Endothelial cell of umbilical vein (primary cell): ENCODE measurements around the gene GDNF. TPM values are rescaled to one million over a fixed set of nuclear protein-coding genes. Genes with fewer than 3 reads are reported as not detected.

Source experiments
- BruUV-seq: library from RNA; stranded (reverse); fragments of 400-500 nt; replicated peaks from 2 replicates; lab custom pipeline; 2021; lab: Mats Ljungman, UMichigan
- CTCF ChIA-PET: fragments of 300-600, 350-600 bp; sonication (Branson Sonifier 250); formaldehyde crosslinking; loops from one replicate; lab custom pipeline; 2021; ENCODE audit warnings: antibody characterized with exemption, inconsistent platforms; lab: Charles Lee
- POLR2A ChIA-PET: fragments of 300-600, 350-600 bp; sonication (Branson Sonifier 250); formaldehyde crosslinking; loops from one replicate; lab custom pipeline; 2021; ENCODE audit warnings: antibody characterized with exemption, inconsistent platforms; lab: Charles Lee
- DNase-seq: peaks from one replicate; pipeline ENCODE4 v3.0.0-alpha.2; 2011; ENCODE audit warnings: low read depth, low spot score
- FAIRE-seq: peaks from 2 replicates; lab custom pipeline; 2011; peaks lifted over from hg19 to GRCh38; lab: Jason Lieb, UNC
- H2AFZ ChIP-seq: 2 replicates; pipeline ENCODE4 v1.6.0; 2012; ENCODE audit warnings: low read depth, low read length, control low read depth, inconsistent platforms
- H3K27ac ChIP-seq: 2 replicates; pipeline ENCODE4 v1.5.1; 2011; ENCODE audit warnings: low read depth, mild to moderate bottlenecking, control low read depth, low read length, moderate library complexity; ENCODE audit not compliant: insufficient read depth
- H3K27me3 ChIP-seq, 2 experiments: 2 replicates each; pipeline versions ENCODE4 v1.6.0 to v1.6.1; 2011; ENCODE audit warnings: low read length in 2 of 2, mixed read lengths in 1 of 2; ENCODE audit not compliant: control insufficient read depth in 2 of 2, insufficient read depth in 2 of 2
- H3K36me3 ChIP-seq, 2 experiments: 2 replicates in 1 of 2; 3 replicates in 1 of 2; pipeline ENCODE4 v1.5.1; 2011; ENCODE audit warnings: low read length in 2 of 2, mild to moderate bottlenecking in 1 of 2, moderate library complexity in 1 of 2; ENCODE audit not compliant: control insufficient read depth in 2 of 2, insufficient read depth in 2 of 2; ENCODE audit errors: extremely low read depth in 1 of 2
- H3K4me1 ChIP-seq: 3 replicates; pipeline ENCODE4 v1.5.1; 2011; ENCODE audit warnings: mild to moderate bottlenecking, low read length; ENCODE audit not compliant: control insufficient read depth, insufficient read depth; ENCODE audit errors: extremely low read depth
- H3K4me2 ChIP-seq: 2 replicates; pipeline ENCODE4 v1.6.1; 2011; ENCODE audit warnings: low read length, control low read depth, mixed read lengths; ENCODE audit not compliant: insufficient read depth
- H3K4me3 ChIP-seq, 3 experiments: fragments of 200-600 bp in 1 of 3; sonication (generic), shearing (Covaris generic) in 1 of 3; replicated peaks in 1 of 3; 2 replicates each; pipeline ENCODE4 v1.5.1; 2011 to 2016; ENCODE audit warnings: control low read depth in 3 of 3, low read length in 3 of 3, mild to moderate bottlenecking in 2 of 3, inconsistent platforms in 1 of 3, low read depth in 1 of 3, moderate library complexity in 1 of 3; ENCODE audit not compliant: insufficient read depth in 1 of 3
- H3K79me2 ChIP-seq: 2 replicates; pipeline ENCODE4 v1.6.0; 2012; ENCODE audit warnings: low read length, inconsistent platforms; ENCODE audit not compliant: control insufficient read depth, insufficient read depth
- H3K9ac ChIP-seq: replicated peaks from 2 replicates; pipeline ENCODE3; 2011; ENCODE audit warnings: low read length, control low read depth; ENCODE audit not compliant: insufficient read depth; ENCODE audit errors: extremely low read depth
- H3K9me1 ChIP-seq: replicated peaks from 3 replicates; pipeline ENCODE4 v1.6.0; 2011; ENCODE audit warnings: mild to moderate bottlenecking, low read length; ENCODE audit not compliant: control insufficient read depth, insufficient read depth; ENCODE audit errors: extremely low read depth
- H3K9me3 ChIP-seq: replicated peaks from 2 replicates; pipeline ENCODE4 v1.5.1; 2012; ENCODE audit warnings: low read length, inconsistent platforms; ENCODE audit not compliant: control insufficient read depth, insufficient read depth
- H4K20me1 ChIP-seq: replicated peaks from 2 replicates; pipeline ENCODE3; 2011; ENCODE audit warnings: mild to moderate bottlenecking, low read length; ENCODE audit not compliant: control insufficient read depth, insufficient read depth; ENCODE audit errors: extremely low read depth
- EZH2 ChIP-seq: IDR thresholded peaks from 2 replicates; pipeline ENCODE4 v1.6.1; 2012; ENCODE audit warnings: borderline replicate concordance, low read depth, mild to moderate bottlenecking, moderate library complexity, low read length, inconsistent platforms; ENCODE audit not compliant: severe bottlenecking
- FOS ChIP-seq: IDR thresholded peaks from 2 replicates; pipeline ENCODE4 v1.6.1; 2011; ENCODE audit warnings: mild to moderate bottlenecking, low read length, moderate library complexity, borderline replicate concordance; ENCODE audit not compliant: insufficient read depth
- GATA2 ChIP-seq: IDR thresholded peaks from 2 replicates; pipeline ENCODE4 v1.7.0; 2011; ENCODE audit warnings: low read depth, mild to moderate bottlenecking, moderate library complexity, mixed read lengths, low read length; ENCODE audit not compliant: insufficient read length, insufficient read depth
- JUN ChIP-seq: IDR thresholded peaks from 2 replicates; pipeline ENCODE4 v1.6.1; 2011; ENCODE audit warnings: borderline replicate concordance, low read depth; ENCODE audit not compliant: insufficient read length, insufficient read depth
- POLR2A ChIP-seq: IDR thresholded peaks from 2 replicates; pipeline ENCODE4 v1.6.1; 2012; ENCODE audit warnings: low read depth, mild to moderate bottlenecking, control low read depth, low read length
- POLR2AphosphoS5 ChIP-seq: IDR thresholded peaks from 2 replicates; pipeline ENCODE4 v1.6.1; 2012; ENCODE audit warnings: low read depth, mild to moderate bottlenecking, control low read depth, low read length, moderate library complexity; ENCODE audit not compliant: insufficient read depth
- dilution Hi-C: fragments of 300-500 bp; cut with MboI; formaldehyde crosslinking; loops from one replicate; pipeline ENCODE4 v1.15.0; 2019; ENCODE audit warnings: low sequenced_read_pairs; ENCODE audit not compliant: extremely low pct_ligation_motif_present
- intact Hi-C: fragments of 100-400 bp; cut with micrococcal nuclease; formaldehyde crosslinking; loops from one replicate; pipeline ENCODE4 v1.10.0; 2022
- polyA plus RNA-seq, 4 experiments: library from polyadenylated mRNA; depleted of rRNA in 3 of 4; stranded (reverse) in 3 of 4; unstranded in 1 of 4; fragments of >200 nt; gene quantifications; 2 replicates each; pipeline versions ENCODE4 v1.2.1 to v1.2.3, GENCODE V29; 2011 to 2012; ENCODE audit warnings: missing spikeins in 1 of 4
- total RNA-seq: library from RNA; stranded (reverse); gene quantifications from 2 replicates; pipeline ENCODE4 v1.2.3, GENCODE V29; 2021
- TF ChIP-seq, protein P1 (sequence below), 2 donors: IDR thresholded peaks; 1 replicate in 1 of 2; 2 replicates in 1 of 2; pipeline ENCODE4 v1.5.1; 2011; ENCODE audit warnings: low read length in 2 of 2, mild to moderate bottlenecking in 2 of 2, moderate library complexity in 2 of 2, control low read depth in 1 of 2, inconsistent platforms in 1 of 2, low read depth in 1 of 2; ENCODE audit not compliant: insufficient read depth in 1 of 2; ENCODE audit errors: extremely low read depth in 1 of 2
- TF ChIP-seq, protein P2 (sequence below): IDR thresholded peaks from 2 replicates; pipeline ENCODE4 v1.6.1; 2011; ENCODE audit not compliant: insufficient read depth, insufficient read length

GDNF gene
- total and polyA plus RNA-seq, 2 donors (not counting 3 experiments of a cell fraction or from before 2014, with no cell fraction given) = not detected

DNA sequence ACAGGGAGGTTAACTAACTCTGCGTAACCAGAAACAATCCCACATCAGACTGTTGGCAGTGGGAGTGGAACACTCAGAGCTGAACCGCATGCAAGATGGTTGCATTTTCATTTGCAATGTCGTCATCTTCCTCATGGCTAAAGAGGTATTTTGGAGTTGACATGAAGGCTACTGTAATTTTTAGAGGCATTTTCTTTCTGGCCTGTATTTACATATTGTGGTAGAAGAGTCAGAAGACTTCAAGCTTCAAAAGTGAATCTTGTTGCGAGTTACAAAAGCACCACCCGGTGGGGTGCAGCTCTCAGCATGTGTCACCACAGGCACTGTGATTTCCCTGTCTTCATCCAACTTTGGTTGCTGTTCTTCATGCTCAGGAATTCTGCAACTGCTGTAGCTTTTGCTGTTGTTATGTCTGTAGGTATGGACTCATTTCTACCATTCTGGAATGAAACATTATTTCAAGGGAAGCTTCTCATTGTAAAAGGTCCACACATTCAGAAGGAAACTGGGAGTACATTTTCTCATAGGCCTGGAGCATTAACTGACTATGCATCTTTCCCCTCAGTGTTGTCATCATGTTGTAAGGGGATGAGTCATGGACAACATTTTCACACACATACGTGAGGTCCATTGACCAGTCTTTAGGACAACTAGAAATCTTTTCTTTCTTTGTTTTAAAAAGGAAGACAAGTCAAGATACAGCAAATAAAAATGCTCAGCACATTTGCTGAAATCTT, 35.4 kb upstream of the GDNF start:
- dilution Hi-C loops (no loop called here), intact Hi-C loops (no loop called here)
- H2AFZ ChIP-seq = no peak overlapping the region
- no peaks in the 10 kb centered on the region for H3K9me3 ChIP-seq
- no peaks in the 10 kb centered on the region for H4K20me1 ChIP-seq
- no TSS peak for BruUV-seq
- ChIA-PET CTCF (no interaction called here), POLR2A (no interaction called here)
- no peaks in the 10 kb centered on the region for H3K36me3 ChIP-seq
- no peak overlapping the region for H3K4me3 ChIP-seq
- no peak overlapping the region for H3K4me2 ChIP-seq
- H3K9ac ChIP-seq = no peak overlapping the region
- FAIRE-seq = no peak
- TF ChIP-seq POLR2AphosphoS5 (no peak), EZH2 (no peak), GATA2 (no peak), JUN (peak; percentile 21), POLR2A (no peak), FOS (no peak)
- TF ChIP-seq, protein P1, sequence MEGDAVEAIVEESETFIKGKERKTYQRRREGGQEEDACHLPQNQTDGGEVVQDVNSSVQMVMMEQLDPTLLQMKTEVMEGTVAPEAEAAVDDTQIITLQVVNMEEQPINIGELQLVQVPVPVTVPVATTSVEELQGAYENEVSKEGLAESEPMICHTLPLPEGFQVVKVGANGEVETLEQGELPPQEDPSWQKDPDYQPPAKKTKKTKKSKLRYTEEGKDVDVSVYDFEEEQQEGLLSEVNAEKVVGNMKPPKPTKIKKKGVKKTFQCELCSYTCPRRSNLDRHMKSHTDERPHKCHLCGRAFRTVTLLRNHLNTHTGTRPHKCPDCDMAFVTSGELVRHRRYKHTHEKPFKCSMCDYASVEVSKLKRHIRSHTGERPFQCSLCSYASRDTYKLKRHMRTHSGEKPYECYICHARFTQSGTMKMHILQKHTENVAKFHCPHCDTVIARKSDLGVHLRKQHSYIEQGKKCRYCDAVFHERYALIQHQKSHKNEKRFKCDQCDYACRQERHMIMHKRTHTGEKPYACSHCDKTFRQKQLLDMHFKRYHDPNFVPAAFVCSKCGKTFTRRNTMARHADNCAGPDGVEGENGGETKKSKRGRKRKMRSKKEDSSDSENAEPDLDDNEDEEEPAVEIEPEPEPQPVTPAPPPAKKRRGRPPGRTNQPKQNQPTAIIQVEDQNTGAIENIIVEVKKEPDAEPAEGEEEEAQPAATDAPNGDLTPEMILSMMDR (IDR thresholded peaks at IDR 0.05; ENCODE audit: extremely low read depth in 1 of 2, insufficient read depth in 1 of 2, low read depth in 1 of 2, low read length in 2 of 2) = no peak
- TF ChIP-seq, protein P2, sequence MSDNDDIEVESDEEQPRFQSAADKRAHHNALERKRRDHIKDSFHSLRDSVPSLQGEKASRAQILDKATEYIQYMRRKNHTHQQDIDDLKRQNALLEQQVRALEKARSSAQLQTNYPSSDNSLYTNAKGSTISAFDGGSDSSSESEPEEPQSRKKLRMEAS = no peak
- H3K79me2 ChIP-seq = no peaks in the 10 kb centered on the region
- H3K27ac ChIP-seq = no peak overlapping the region
- H3K27me3 ChIP-seq = no peaks in the 10 kb centered on the region
- H3K4me1 ChIP-seq = no peaks in the 10 kb centered on the region
- H3K9me1 ChIP-seq = no peaks in the 10 kb centered on the region
- DNase-seq = no peak
